Measurements from ENCODE around the gene ENTPD3.
"Not testable (repeated sequence)": the region's sequence is repeated elsewhere in the genome, so short reads cannot be mapped to it uniquely, and the experiment has no call there.

ENTPD3 gene

GRCh38 chr3:40407007-40407406 lies 20.0 kb downstream of the ENTPD3 start:
- no peak for DNase-seq

- no peak for DNase-seq
These were observed 20.6 kb downstream of the ENTPD3 start for GRCh38 chr3:40407611-40408010.

DNA sequence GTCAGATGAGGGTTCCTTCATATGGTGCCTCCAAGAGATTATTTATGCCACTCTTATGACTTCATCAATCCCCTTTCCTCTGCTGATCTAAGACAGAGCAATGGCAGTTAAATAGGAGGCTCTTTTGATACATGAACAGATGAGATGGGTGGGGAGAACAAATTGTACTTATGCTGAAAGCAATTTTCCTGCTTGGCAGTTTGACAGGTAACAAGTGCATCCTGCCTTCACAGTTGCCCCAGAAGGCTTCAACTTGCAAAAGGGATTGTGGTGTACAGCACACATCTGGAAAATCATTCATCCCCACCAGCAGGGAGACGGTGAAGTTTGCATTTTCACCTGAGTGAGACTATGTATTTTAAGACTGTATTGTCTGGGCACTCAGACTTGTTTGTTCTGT lies 27.3 kb downstream of the ENTPD3 start:
- DNase-seq = no peak

- DNase-seq = no peak
These were observed 31.0 kb downstream of the ENTPD3 start for GRCh38 chr3:40417845-40418543.

- DNase-seq = no peak
These were observed 35.9 kb downstream of the ENTPD3 start for GRCh38 chr3:40422861-40423260.

- no peak for DNase-seq
These were observed 40.2 kb downstream of the ENTPD3 start for GRCh38 chr3:40427045-40427669.

GRCh38 chr3:40432793-40433192 lies 45.8 kb downstream of the ENTPD3 start:
- DNase-seq = no peak

- DNase-seq = no peak
These were observed 50.9 kb downstream of the ENTPD3 start for GRCh38 chr3:40437889-40438288.

DNA sequence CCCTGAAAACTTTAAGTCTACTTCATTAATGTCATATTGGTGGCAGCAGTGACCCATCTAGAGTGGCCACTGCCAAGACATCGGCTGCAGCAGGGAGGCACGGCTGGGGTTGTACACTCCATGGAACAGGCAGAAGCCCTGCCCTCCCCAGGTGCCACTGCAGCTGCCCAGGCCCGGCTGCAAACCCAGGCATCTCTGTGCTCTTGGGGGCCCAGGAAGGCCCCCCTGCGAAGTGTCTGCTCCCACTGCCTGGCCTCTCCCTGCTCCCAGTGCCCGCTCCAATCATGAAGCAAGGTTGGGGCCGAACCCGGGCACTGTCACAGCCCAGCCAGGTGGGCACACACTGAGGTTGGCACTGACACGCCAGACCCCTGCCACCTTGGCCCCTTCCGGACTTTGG lies 58.1 kb downstream of the ENTPD3 start:
- no peak for DNase-seq

- no peak for DNase-seq
These were observed 58.9 kb downstream of the ENTPD3 start for GRCh38 chr3:40445880-40446279.

DNA sequence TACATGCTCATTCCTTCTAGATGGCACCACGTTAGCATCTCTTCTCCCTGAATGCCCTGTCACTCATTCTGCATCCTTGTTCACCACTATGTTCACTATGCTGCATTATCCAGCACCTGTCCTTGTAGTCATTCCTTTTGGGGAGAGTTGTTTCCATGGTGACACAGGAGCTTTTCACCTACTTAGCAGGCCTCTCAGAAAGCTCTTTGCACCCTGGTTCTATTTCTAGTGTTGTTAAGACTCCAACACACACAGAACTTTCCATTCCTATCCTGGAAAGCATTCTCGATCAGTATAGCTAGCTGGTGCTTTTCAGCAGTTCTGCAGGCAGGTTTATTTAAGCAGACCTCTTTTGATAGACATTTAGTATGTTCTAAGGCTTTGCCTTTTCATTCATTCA lies 63.5 kb downstream of the ENTPD3 start:
- no peak for DNase-seq

GRCh38 chr3:40451551-40451950 lies 64.6 kb downstream of the ENTPD3 start:
- no peak for DNase-seq

DNA sequence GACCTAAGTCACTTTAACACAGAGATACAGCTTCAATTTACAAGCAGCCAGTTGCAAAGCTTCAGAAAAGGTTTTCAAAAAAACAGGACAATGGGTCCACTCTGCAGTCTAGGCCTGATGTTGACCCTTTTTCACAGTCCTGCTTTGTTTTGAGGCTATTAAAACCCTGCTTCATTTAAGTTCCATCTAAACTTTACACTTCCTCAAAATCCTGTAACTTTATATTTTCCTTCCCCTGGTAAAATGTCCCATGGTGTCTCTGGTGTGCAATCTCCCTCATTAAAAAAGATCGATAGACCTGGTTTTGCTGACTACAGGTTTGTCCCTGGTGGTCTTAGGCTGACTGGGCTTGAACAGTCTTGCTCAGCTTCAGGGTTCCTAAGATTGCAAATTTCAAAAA lies 65.1 kb downstream of the ENTPD3 start:
- no peak for DNase-seq

DNA sequence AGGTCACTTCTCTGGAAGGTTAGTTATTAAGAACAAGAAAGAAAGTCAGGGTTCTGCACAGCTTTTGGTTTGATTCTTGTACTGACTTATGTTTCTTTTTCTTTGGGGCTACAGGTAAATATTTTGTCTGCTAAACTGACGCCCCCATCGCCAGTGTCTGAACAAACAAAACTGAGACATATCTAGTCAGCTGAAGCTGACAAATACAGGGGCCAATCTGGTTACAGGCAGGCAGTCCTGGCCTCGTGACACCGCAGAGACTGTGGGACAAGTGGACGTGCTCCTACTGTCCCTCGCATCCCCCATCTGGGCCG lies 65.5 kb downstream of the ENTPD3 start:
- DNase-seq = no peak

GRCh38 chr3:40452876-40453730 lies 66.1 kb downstream of the ENTPD3 start:
- DNase-seq = peak; percentile 94

DNA sequence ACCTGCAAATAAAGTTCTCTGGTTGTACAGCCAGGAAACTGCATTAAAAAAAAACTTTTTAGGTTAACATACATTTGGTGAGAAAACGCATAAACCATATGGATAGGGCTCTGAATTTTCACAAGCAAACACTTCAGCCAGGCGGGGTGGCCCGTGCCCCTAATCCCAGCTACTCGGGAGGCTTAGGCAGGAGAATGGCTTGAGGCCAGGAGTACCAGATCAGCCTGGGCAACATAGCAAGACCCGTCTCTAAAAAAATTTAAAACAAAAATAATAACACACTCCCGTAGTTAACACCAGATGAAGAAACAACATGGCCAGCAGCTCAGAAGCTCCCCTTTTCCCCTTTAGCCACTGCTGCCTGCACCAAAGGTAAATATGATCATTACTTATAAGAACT lies 66.9 kb downstream of the ENTPD3 start:
- no peak for DNase-seq

DNA sequence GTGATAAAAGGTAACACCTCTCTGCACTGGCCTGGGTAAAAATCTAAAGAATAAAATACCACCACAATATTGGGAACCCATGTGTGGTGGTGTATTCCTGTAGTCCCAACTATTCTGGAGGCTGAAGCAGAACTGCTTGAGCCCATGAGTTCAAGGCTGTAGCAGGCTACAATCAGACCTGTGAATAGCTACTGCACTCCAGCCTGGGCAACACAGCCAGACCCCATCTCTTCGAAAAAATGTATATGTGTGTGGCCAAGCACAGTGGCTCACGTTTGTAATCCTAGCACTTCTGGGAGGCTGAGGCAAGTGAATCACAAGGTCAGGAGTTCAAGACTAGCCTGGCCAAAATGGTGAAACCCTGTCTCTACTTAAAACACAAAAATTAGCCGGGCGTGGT lies 68.3 kb downstream of the ENTPD3 start:
- no peak for DNase-seq

DNA sequence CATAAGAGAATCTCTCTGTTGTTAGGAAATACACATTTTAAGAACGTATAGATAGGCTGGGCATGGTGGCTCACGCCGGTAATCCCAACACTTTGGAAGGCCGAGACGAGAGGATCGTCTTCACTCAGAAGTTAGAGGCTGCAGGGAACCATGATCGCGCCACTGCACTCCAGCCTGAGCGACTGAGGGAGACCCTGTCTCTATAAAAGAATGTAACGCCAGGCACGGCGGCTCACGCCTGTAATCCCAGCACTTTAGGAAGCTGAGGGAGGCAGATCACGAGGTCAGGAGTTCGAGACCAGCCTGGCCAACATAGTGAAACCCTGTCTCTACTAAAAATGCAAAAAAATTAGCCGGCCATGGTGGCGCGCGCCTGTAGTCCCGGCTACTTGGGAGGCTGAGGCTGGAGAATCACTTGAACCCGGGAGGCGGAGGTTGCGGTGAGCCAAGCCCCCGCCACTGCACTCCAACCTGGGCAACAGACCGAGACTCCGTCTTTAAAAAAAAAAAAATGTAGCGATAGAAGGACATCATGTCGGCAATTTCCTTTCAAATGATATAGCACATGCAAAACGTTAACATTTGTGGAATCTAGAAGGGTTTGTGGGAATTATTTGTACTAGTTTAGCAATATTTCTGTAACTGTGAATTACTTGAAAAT lies 69.4 kb downstream of the ENTPD3 start:
- no peak for DNase-seq

DNA sequence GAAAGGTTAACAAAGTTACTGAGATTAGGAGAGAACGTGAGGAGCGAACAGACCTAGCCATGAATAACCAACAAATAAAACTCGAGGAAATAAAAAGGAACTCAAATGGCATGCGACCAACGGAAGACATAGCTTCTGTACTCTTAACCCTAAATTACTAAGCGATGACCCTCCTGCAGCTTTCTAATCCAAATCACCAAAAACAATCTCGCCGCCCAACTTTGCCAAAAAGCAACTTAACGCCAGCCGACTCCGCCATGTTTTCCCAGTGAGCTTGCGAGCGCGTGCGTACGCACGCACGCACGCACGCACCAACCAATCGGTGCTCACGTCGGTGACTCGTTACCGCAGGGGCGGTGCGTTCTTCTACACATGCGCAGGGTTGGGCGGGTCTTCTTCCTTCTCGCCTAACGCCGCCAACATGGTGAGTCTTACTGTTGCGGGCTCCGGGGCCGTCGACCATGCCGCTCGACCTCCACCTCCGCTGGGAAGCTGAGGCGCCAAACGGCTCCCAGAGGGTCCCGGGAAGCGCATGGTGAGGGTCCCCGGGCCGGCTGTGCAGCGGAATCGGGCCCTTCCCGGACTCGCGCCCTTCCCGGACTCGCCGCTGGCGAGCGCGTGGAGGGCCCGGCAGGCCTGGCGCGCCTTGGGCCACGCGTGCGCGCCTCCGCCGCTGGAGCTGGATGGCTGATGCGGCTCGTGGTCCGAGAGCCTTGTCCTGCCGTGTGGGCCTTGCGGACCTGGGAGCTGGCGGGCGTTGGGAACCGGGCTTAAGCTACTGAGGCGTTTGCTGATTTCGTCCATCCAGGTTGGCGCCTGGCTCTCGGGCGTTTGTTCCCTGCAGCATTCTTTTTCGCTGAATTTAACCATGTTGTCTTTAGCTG lies 70.2 kb downstream of the ENTPD3 start, which contains the start of gene RPL14:
RPL14 (plus strand) TSS at position 400 of the 884 bp plus-strand sequence; CDS start at position 533, 133 bp downstream.
- peak; percentile 73 for DNase-seq

DNA sequence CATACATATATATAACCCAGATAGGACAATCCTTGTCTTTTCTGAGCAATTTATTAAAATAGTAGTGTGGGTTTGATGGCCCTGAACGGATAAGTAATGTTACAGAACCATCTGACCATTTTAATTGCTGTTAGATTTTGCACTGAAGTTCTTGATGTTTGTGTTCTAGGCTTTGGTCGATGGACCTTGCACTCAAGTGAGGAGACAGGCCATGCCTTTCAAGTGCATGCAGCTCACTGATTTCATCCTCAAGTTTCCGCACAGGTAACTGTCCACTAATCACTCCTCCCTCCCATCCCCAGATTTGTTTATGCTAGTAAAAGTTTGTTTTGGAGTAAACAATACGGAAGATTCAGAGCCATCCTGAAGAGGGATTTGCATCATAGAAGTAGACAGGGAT lies 71.5 kb downstream of the ENTPD3 start:
- no peak for DNase-seq

GRCh38 chr3:40460481-40460880 lies 73.5 kb downstream of the ENTPD3 start:
- not testable (repeated sequence) for DNase-seq

DNA sequence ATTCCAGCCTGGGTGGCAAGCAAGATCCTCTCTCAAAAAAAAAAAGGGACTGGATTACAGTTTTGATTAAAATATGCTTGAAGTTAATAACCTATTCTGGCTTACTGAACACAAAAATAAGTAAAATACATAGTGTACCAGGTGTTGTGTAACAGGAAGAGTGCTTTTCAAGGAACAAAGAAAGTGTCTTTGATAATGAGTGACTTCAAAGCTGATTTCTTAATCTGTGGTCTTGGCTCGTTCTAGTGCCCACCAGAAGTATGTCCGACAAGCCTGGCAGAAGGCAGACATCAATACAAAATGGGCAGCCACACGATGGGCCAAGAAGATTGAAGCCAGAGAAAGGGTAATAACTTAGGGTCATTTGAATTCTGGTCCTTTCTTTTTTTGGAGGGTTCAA lies 74.2 kb downstream of the ENTPD3 start:
- DNase-seq = no peak

Data from NCI-H2171 (cell line).